Activated CD8-positive, alpha-beta memory T cell treated with anti-CD3 and anti-CD28 coated beads, Interleukin-2, amount 50 U/mL, for 1 hour (primary cell): Measurements from ENCODE around the gene MAST3.

Experiments
- DNase-seq: peaks from one replicate; pipeline ENCODE4 v3.0.0-alpha.2; 2020; ENCODE audit errors: extremely low read depth

MAST3 gene

DNA sequence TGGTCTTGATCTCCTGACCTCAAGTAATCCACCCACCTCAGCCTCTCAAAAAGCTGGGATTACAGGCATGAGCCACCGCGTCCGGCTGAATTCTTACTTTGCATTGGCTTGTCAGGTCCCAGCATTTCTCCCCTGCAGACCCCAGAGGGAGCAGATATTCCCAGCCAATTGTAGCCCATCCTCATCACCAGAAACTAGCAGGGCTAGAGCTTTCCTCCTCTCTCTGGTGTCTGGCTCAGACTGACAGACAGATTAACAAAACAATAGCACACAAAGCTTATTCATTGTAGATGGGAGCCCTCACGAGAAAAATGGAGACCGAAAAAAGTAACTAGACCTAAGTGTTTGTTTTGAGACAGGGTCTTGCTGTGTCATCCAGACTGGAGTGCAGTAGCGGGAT is 88.0 kb downstream of the MAST3 start:
- no peak for DNase-seq

DNA sequence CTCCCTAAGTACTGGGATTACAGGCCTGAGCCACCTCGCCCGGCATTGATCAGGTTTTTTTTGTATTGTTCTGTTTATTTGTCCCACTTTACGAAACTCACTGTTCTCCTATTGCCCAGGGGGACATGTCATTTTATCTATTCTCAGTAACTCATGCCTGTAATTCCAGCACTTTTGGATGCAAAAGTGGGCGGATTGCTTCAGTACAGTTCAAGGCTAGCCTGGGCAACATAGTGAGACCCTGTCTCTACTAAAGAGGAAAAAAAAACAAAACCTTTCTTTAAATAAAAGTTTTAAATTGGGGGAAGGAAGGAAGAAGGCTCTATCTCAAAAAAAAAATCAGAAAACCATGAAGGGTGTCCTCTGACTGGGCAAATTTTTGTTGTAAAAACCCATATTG is 92.7 kb downstream of the MAST3 start:
- no peak for DNase-seq

GRCh38 chr19:18191640-18192062 is 94.1 kb downstream of the MAST3 start:
- DNase-seq = no peak

DNA sequence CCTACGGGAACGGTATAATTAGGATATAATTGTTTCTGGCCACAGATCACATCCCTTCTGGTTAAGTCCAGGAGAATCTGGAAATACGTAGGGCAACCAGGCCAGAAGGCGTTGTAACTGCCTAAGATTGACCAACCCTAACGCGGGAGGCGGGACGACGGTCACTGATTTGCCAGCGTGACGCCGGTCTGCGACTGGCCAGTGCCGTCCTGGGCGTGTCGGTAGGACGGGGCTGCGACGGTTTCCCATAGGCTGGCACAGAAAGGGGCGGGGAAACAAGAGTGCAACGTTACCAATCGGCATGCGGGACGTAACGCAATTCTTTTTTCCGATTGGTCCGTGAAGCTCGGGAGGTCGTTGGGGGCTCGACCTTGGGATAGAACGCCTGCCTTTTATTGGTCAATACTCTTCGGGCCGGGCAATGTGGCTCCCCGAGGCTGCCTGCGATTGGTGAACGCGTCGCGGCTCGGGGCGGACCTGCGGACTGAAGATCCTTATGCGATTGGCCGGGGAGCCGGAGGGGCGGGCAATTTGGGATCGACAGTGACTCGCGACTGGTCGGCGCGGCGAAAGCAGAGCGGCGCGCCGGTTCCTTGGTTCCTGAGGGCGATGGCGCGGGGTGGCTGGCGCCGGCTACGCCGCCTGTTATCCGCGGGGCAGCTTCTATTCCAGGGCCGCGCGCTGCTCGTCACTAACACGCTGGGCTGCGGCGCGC is 95.3 kb downstream of the MAST3 start, which contains the start of gene MPV17L2:
Gene MPV17L2, plus strand, starts transcription at position 546 of the 715 bp plus-strand sequence. Its CDS starts 64 bp downstream, at position 610.
- peak; percentile 98 for DNase-seq

- no peak for DNase-seq
These were observed 96.0 kb downstream of the MAST3 start for GRCh38 chr19:18193388-18194180.

GRCh38 chr19:18194181-18194530 is 96.6 kb downstream of the MAST3 start:
- DNase-seq = no peak

DNA sequence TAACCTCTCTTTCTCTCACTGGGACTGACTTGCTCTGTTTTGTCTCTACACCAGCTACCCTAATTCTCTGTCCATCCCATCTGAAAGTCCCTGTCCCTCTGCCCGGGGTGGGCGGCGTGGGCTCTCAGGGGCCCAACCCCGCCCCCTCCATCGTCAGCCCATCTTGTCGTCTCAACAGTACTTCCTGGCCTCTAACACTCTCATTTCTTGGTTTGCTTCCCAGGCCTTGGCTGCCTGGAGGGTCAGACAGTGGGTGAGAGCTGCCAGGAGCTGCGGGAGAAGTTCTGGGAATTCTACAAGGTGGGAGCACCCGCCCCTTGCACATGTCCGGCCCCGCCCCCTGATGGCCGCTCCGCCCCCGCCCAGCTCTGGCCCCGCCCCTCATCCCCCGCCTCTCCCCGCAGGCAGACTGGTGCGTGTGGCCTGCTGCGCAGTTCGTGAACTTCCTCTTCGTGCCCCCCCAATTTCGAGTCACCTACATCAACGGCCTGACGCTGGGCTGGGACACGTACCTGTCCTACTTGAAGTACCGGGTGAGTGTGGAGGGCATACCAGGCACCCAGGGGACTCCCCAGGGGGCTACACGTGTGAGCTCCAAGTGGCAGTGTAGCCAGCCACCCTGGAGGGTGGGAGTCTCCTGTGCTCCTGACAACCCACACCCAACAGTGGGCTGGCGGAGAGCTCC is 97.1 kb downstream of the MAST3 start:
- DNase-seq = no peak

DNA sequence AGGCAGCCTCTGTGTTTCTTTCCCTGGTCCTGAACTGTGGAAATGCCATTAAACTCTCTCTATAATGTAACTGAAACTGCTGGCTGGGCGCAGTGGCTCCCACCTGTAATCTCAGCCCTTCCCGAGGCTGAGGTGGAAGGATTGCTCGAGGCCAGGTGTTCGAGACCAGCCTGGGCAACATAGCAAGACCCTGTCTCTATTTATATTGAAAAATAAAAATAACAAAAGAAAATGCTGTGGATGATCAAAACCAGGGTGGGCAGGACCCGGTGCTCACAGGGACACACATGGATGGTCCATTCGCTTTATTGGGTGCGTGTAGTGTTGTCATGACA is 98.9 kb downstream of the MAST3 start:
- no peak for DNase-seq

DNA sequence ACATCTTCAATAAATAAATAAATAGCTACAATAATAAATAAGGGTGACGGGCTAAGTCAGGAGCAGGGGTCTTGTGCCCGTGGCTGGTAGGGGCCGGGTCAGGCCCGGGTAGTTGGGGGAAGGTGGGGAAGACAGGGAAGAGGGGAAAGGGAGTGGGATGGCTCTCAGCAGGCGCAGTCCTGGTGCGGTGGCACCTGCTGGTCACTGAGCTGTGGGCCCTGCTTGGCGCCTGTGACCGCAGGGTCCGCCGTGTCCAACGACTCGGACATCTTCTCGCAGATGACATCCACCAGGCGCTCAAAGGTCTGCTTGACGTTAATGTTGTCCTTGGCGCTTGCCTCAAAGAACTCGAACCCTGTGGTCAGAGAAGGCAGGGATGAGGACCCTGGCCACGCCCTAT is 99.7 kb downstream of the MAST3 start:
- DNase-seq = no peak

DNA sequence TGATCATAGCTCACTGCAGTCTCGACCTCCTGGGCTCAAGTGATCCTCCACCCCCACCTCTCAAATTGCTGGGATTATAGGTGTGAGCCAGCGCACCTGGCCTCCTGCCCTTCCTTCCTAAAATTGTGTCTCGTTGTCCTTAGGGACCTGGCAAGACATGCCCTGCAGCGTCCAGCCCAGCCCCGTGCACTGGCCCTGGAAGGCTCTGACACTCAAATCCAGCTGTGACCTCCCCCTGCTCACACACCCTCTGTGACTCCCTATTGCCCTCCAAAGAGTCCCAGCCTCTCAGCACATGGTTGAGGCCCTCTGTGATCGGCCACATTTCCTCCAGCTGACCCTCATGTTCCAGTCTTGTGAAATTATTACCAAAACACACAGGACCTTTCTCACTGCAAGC is 100.4 kb downstream of the MAST3 start:
- DNase-seq = no peak

GRCh38 chr19:18198374-18198773 is 100.8 kb downstream of the MAST3 start:
- no peak for DNase-seq
